K562 (cell line): ENCODE measurements around the gene SMARCD2. TPM values are rescaled to one million over a fixed set of nuclear protein-coding genes. Genes with fewer than 3 reads are reported as not detected.
A peak's percentile ranks its signal among the peaks of the same experiment; 100 is the strongest.

Experiments
- CEBPG ChIP-seq, 3 experiments: fragments of 200-800 bp in 1 of 3; sonication (Bioruptor generic) in 1 of 3; sonication (generic) in 1 of 3; formaldehyde crosslinking in 1 of 3; IDR thresholded peaks in 2 of 3; conservative IDR thresholded peaks in 1 of 3; 2 replicates each; pipeline versions ENCODE4 v1.6.1 to v1.8.0; 2016 to 2022; ENCODE audit warnings: missing compliant biosample characterization in 2 of 3, missing genetic modification characterization in 2 of 3, mild to moderate bottlenecking in 1 of 3, missing genetic modification reagents in 1 of 3
- E2F1 ChIP-seq: sonication (generic); formaldehyde crosslinking; IDR thresholded peaks from 2 replicates; pipeline ENCODE4 v1.8.1; 2023; ENCODE audit warnings: mild to moderate bottlenecking, missing genetic modification reagents, moderate library complexity
- KAT7 ChIP-seq: sonication (generic); formaldehyde crosslinking; IDR thresholded peaks from 2 replicates; pipeline ENCODE4 v1.8.0; 2022; ENCODE audit warnings: missing genetic modification reagents, mild to moderate bottlenecking, borderline replicate concordance
- KHSRP ChIP-seq: fragments of 450-650 bp; IDR thresholded peaks from 2 replicates; pipeline ENCODE4 v1.6.1; 2017
- MAFF ChIP-seq: IDR thresholded peaks from 2 replicates; pipeline ENCODE4 v1.6.1; 2012; ENCODE audit warnings: low read length, improper control_type of control experiment
- SAP30 ChIP-seq: fragments of 200-600 bp; sonication (generic); IDR thresholded peaks from 2 replicates; pipeline ENCODE4 v1.6.1; 2012; ENCODE audit warnings: borderline replicate concordance, low read depth, mild to moderate bottlenecking, moderate library complexity, low read length, control low read depth, inconsistent platforms; ENCODE audit not compliant: insufficient read depth, poor library complexity, severe bottlenecking
- SNRNP70 ChIP-seq: fragments of 200-400 bp; formaldehyde crosslinking; optimal IDR thresholded peaks from 2 replicates; pipeline ENCODE3; 2017; ENCODE audit warnings: low read depth, low read length
- ZBTB40 ChIP-seq, 2 experiments: fragments of 450-650 bp in 1 of 2; sonication (generic) in 1 of 2; formaldehyde crosslinking in 1 of 2; IDR thresholded peaks; 2 replicates each; pipeline versions ENCODE4 v1.7.1 to v1.9.0; 2016 to 2022; ENCODE audit warnings: inconsistent platforms in 1 of 2, mild to moderate bottlenecking in 1 of 2, missing genetic modification reagents in 1 of 2
- ZFP36 ChIP-seq: fragments of 150-350 bp; IDR thresholded peaks from 2 replicates; pipeline ENCODE4 v1.6.1; 2018; ENCODE audit warnings: low read length, low read depth; ENCODE audit not compliant: partially characterized antibody
- ZNF511 ChIP-seq: sonication (generic); formaldehyde crosslinking; IDR thresholded peaks from 2 replicates; pipeline ENCODE4 v1.8.0; 2022; ENCODE audit warnings: mild to moderate bottlenecking, missing genetic modification reagents
- polyA plus RNA-seq, 8 experiments: library from polyadenylated mRNA; depleted of rRNA in 4 of 8; stranded (reverse) in 5 of 8; unstranded in 3 of 8; fragments of >200 nt; fragmentation: Nextera tagmentation in 2 of 8; fragmentation: Illumina TruSeq in 1 of 8; extraction: Ambion mirVana in 2 of 8; extraction: Trizol in 1 of 8; gene quantifications; 2 replicates each; pipeline versions ENCODE4 v1.2.1 to v1.2.3, GENCODE V29; 2011 to 2014; ENCODE audit warnings: inconsistent platforms in 1 of 8, missing spikeins in 1 of 8
- total RNA-seq, 7 experiments: library from RNA; depleted of rRNA in 6 of 7; stranded (reverse); fragments of >200 nt in 6 of 7; fragmentation: Illumina TruSeq in 2 of 7; extraction: Trizol in 2 of 7; gene quantifications; 2 replicates each; pipeline versions ENCODE4 v1.2.1 to v1.2.3, GENCODE V29; 2011 to 2021; ENCODE audit warnings: low replicate concordance in 1 of 7

Gene SMARCD2
- total and polyA plus RNA-seq, 9 of the 15 experiments (the other 6 are each of a cell fraction or from before 2014, with no cell fraction given) = 1.7 to 114 (median 90.3) TPM

- no peak for TF ChIP-seq E2F1 (CRISPR knock-in tag)
- no peak for TF ChIP-seq CEBPG (CRISPR knock-in tag; IDR thresholded peaks at IDR 0.05)
- no peak for TF ChIP-seq CEBPG (tag; conservative IDR thresholded peaks at IDR 0.05 in 1 of 2, IDR thresholded peaks at IDR 0.05 in 1 of 2)
- TF ChIP-seq KAT7 = peak; percentile 75; the same call in 1 of the 2 replicates
- peak; percentile 50 for TF ChIP-seq ZFP36
- no peak for TF ChIP-seq SAP30
- no peak for TF ChIP-seq SNRNP70
- no peak for TF ChIP-seq MAFF
- TF ChIP-seq KHSRP = no peak
- TF ChIP-seq ZNF511 (CRISPR knock-in tag) = 0 out of 2 replicates have a peak, but pooled peaks have one; percentile 40
- peak; percentile 26; the same call in 1 of the 2 replicates for TF ChIP-seq ZBTB40 (IDR thresholded peaks at IDR 0.05)
- no peak for TF ChIP-seq ZBTB40 (CRISPR knock-in tag; IDR thresholded peaks at IDR 0.05)
These were observed 924 bp downstream of the SMARCD2 start (continued) for GRCh38 chr17:63841350-63842172.
